ENCODE measurements around the gene TRMT2A.

The TRMT2A gene

GRCh38 chr22:20156611-20157429, 39.8 kb upstream of the TRMT2A start:
- H3K9me2 ChIP-seq (replicated peaks; ENCODE audit: low read depth, low read length): no peaks in the 10 kb centered on the region
- peak; percentile 97 for TF ChIP-seq CTCF (conservative IDR thresholded peaks at IDR 0.05; ENCODE audit: low read length)
- TF ChIP-seq EZH2phosphoT487 (IDR thresholded peaks at IDR 0.05; ENCODE audit: borderline replicate concordance): no peak
- H3K4me2 ChIP-seq (ENCODE audit: low read depth, low read length, poor library complexity, severe bottlenecking): peak overlapping the region; percentile 92
- H2AFZ ChIP-seq (ENCODE audit: low read length): no peak overlapping the region
- no peaks in the 10 kb centered on the region for H4K20me1 ChIP-seq (ENCODE audit: insufficient read depth, low read length, poor library complexity, severe bottlenecking)
- no peaks in the 10 kb centered on the region for H3K79me2 ChIP-seq (ENCODE audit: insufficient read depth, low read length)
- peak overlapping the region; percentile 96 for H3K9ac ChIP-seq (ENCODE audit: low read depth, low read length, poor library complexity, severe bottlenecking)
- H3K4me3 ChIP-seq (ENCODE audit: low read length, poor library complexity, severe bottlenecking): no peak overlapping the region
- no peaks in the 10 kb centered on the region for H3K27me3 ChIP-seq (ENCODE audit: insufficient read depth, low read length, poor library complexity, severe bottlenecking)
- no peaks in the 10 kb centered on the region for H3K36me3 ChIP-seq (ENCODE audit: insufficient read depth, low read length)
- H3K4me1 ChIP-seq (ENCODE audit: insufficient read depth, low read length, poor library complexity, severe bottlenecking): peaks cover 44% of the 10 kb centered on the region
- no peaks in the 10 kb centered on the region for H3K9me3 ChIP-seq (ENCODE audit: insufficient read depth, low read depth, low read length)
- peaks cover 6% of the 10 kb centered on the region for H3F3A ChIP-seq (ENCODE audit: low read depth)

GRCh38 chr22:20156042-20156389, 39.0 kb upstream of the TRMT2A start:
- H2AFZ ChIP-seq (ENCODE audit: low read length): no peak overlapping the region
- no peak overlapping the region for H3K4me2 ChIP-seq (ENCODE audit: low read depth, low read length, poor library complexity, severe bottlenecking)
- H3K9me2 ChIP-seq (replicated peaks; ENCODE audit: low read depth, low read length): no peaks in the 10 kb centered on the region
- TF ChIP-seq CTCF (conservative IDR thresholded peaks at IDR 0.05; ENCODE audit: low read length) (no peak), EZH2phosphoT487 (IDR thresholded peaks at IDR 0.05; ENCODE audit: borderline replicate concordance) (no peak)
- H3K4me3 ChIP-seq (ENCODE audit: low read length, poor library complexity, severe bottlenecking): no peak overlapping the region
- no peaks in the 10 kb centered on the region for H3K79me2 ChIP-seq (ENCODE audit: insufficient read depth, low read length)
- no peaks in the 10 kb centered on the region for H3K9me3 ChIP-seq (ENCODE audit: insufficient read depth, low read depth, low read length)
- no peaks in the 10 kb centered on the region for H3K27me3 ChIP-seq (ENCODE audit: insufficient read depth, low read length, poor library complexity, severe bottlenecking)
- H3K36me3 ChIP-seq (ENCODE audit: insufficient read depth, low read length): no peaks in the 10 kb centered on the region
- H3K4me1 ChIP-seq (ENCODE audit: insufficient read depth, low read length, poor library complexity, severe bottlenecking): peaks cover 44% of the 10 kb centered on the region
- no peak overlapping the region for H3K9ac ChIP-seq (ENCODE audit: low read depth, low read length, poor library complexity, severe bottlenecking)
- no peaks in the 10 kb centered on the region for H4K20me1 ChIP-seq (ENCODE audit: insufficient read depth, low read length, poor library complexity, severe bottlenecking)
- H3F3A ChIP-seq (ENCODE audit: low read depth): peaks cover 6% of the 10 kb centered on the region

- Histone ChIP-seq H3F3A (ENCODE audit: low read depth) (peaks cover 6% of the 10 kb centered on the region), H3K27me3 (ENCODE audit: insufficient read depth, low read length, poor library complexity, severe bottlenecking) (no peaks in the 10 kb centered on the region), H3K36me3 (ENCODE audit: insufficient read depth, low read length) (no peaks in the 10 kb centered on the region), H3K9me3 (ENCODE audit: insufficient read depth, low read depth, low read length) (no peaks in the 10 kb centered on the region), H3K9me2 (replicated peaks; ENCODE audit: low read depth, low read length) (no peaks in the 10 kb centered on the region), H3K4me1 (ENCODE audit: insufficient read depth, low read length, poor library complexity, severe bottlenecking) (peaks cover 43% of the 10 kb centered on the region), H3K4me3 (ENCODE audit: low read length, poor library complexity, severe bottlenecking) (peak overlapping the region; percentile 71), H3K4me2 (ENCODE audit: low read depth, low read length, poor library complexity, severe bottlenecking) (peak overlapping the region; percentile 63), H2AFZ (ENCODE audit: low read length) (no peak overlapping the region), H3K79me2 (ENCODE audit: insufficient read depth, low read length) (no peaks in the 10 kb centered on the region), H4K20me1 (ENCODE audit: insufficient read depth, low read length, poor library complexity, severe bottlenecking) (no peaks in the 10 kb centered on the region), H3K9ac (ENCODE audit: low read depth, low read length, poor library complexity, severe bottlenecking) (peak overlapping the region; percentile 63)
- TF ChIP-seq EZH2phosphoT487 (IDR thresholded peaks at IDR 0.05; ENCODE audit: borderline replicate concordance) (no peak), CTCF (conservative IDR thresholded peaks at IDR 0.05; ENCODE audit: low read length) (no peak)
These were observed 38.5 kb upstream of the TRMT2A start for GRCh38 chr22:20155330-20156041.

Measured in Loucy (cell line).